Neural cell (in vitro differentiated cells): ENCODE measurements around the gene PF4V1.

ENCODE experiments used
- CTCF ChIP-seq: fragments of 450-650 bp; IDR thresholded peaks from 2 replicates; pipeline ENCODE4 v1.5.1; 2014; ENCODE audit warnings: antibody characterized with exemption, mild to moderate bottlenecking, moderate library complexity; ENCODE audit not compliant: poor library complexity, severe bottlenecking
- EP300 ChIP-seq: fragments of 450-650 bp; conservative IDR thresholded peaks from 2 replicates; pipeline ENCODE4 v1.6.1; 2014; ENCODE audit warnings: antibody characterized with exemption, mild to moderate bottlenecking, moderate library complexity; ENCODE audit not compliant: poor library complexity, severe bottlenecking
- EZH2 ChIP-seq: fragments of 200-600, 300-800 bp; shearing (Covaris generic), sonication (generic); IDR thresholded peaks from 2 replicates; pipeline ENCODE4 v1.6.1; 2014; ENCODE audit warnings: antibody characterized with exemption, low read length, borderline replicate concordance, mild to moderate bottlenecking; ENCODE audit not compliant: insufficient read depth, poor library complexity, severe bottlenecking
- MXI1 ChIP-seq: fragments of 450-650 bp; conservative IDR thresholded peaks from 2 replicates; pipeline ENCODE4 v1.6.1; 2014; ENCODE audit warnings: antibody characterized with exemption, mild to moderate bottlenecking; ENCODE audit not compliant: poor library complexity, severe bottlenecking
- POLR2AphosphoS5 ChIP-seq: IDR thresholded peaks from 2 replicates; pipeline ENCODE4 v1.6.1; 2012
- RAD21 ChIP-seq: fragments of 450-650 bp; conservative IDR thresholded peaks from 2 replicates; pipeline ENCODE4 v1.6.1; 2014; ENCODE audit warnings: antibody characterized with exemption, mild to moderate bottlenecking, moderate library complexity
- REST ChIP-seq: IDR thresholded peaks from 2 replicates; pipeline ENCODE4 v1.6.1; 2012; ENCODE audit warnings: borderline replicate concordance
- SMC3 ChIP-seq: fragments of 450-650 bp; conservative IDR thresholded peaks from 2 replicates; pipeline ENCODE4 v1.6.1; 2014; ENCODE audit warnings: antibody characterized with exemption, mild to moderate bottlenecking, moderate library complexity; ENCODE audit not compliant: poor library complexity
- TAF1 ChIP-seq: IDR thresholded peaks from 2 replicates; pipeline ENCODE4 v1.6.1; 2012; ENCODE audit warnings: low read depth

GRCh38 chr4:73811841-73812240, 41.3 kb upstream of the PF4V1 start:
- TF ChIP-seq CTCF (no peak), REST (no peak), EZH2 (no peak), EP300 (no peak), SMC3 (no peak), MXI1 (no peak), TAF1 (no peak), POLR2AphosphoS5 (no peak), RAD21 (no peak)
